Nucleus accumbens (tissue), 56 donors: ENCODE measurements around the gene ZNF212.
A peak's percentile ranks its signal among the peaks of the same experiment; 100 is the strongest.

Source experiments
- DNase-seq, 56 donors: peaks; one replicate each; lab custom pipeline; 2025; lab: John Stamatoyannopoulos, UW

ZNF212 gene

GRCh38 chr7:149239345-149240143 lies at the start of gene ZNF212:
TSS of gene ZNF212 (plus strand) at chr7:149239651. CDS start at chr7:149239779, 128 bp downstream.
- DNase-seq: peak in 55 of 56 donors; percentile 44 to 93 (median 82)

DNA sequence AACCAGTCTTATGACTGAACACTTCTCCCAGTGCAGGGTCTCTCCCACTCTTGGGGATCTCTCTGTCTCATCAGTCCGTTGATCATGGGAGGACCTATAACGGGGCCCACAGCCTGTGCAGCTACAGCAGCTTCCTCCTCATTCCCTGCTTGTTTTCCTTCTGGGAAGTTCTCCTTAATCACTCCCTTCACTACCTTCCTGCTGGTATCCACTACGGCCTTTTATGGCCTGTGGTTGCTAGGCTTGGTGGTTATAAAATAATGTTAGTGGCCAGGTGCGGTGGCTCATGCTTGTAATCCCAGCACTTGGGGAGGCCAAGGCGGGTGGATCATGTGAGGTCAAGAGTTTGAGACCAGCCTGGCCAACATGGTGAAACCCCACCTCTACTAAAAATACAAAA lies 47.6 kb upstream of the ZNF212 start:
- no peak for DNase-seq

DNA sequence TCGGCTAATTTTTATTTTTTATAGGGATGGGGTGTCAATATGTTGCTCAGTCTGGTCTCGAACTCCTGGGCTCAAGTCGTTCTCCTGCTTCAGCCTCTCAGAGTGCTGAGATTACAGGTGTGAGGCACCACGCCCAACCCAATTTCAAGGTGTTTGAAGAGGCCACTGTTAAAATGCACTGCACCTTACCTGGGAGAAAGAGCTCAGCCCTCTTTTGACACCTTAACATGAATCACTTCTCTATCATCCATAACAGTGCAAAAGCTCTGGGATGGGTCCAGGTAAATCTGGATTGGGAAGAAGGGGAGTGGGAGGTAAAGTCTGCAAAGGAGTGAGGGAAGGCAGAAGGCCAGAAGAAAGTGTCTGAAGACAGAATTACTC lies 44.7 kb upstream of the ZNF212 start:
- DNase-seq: no peak

DNA sequence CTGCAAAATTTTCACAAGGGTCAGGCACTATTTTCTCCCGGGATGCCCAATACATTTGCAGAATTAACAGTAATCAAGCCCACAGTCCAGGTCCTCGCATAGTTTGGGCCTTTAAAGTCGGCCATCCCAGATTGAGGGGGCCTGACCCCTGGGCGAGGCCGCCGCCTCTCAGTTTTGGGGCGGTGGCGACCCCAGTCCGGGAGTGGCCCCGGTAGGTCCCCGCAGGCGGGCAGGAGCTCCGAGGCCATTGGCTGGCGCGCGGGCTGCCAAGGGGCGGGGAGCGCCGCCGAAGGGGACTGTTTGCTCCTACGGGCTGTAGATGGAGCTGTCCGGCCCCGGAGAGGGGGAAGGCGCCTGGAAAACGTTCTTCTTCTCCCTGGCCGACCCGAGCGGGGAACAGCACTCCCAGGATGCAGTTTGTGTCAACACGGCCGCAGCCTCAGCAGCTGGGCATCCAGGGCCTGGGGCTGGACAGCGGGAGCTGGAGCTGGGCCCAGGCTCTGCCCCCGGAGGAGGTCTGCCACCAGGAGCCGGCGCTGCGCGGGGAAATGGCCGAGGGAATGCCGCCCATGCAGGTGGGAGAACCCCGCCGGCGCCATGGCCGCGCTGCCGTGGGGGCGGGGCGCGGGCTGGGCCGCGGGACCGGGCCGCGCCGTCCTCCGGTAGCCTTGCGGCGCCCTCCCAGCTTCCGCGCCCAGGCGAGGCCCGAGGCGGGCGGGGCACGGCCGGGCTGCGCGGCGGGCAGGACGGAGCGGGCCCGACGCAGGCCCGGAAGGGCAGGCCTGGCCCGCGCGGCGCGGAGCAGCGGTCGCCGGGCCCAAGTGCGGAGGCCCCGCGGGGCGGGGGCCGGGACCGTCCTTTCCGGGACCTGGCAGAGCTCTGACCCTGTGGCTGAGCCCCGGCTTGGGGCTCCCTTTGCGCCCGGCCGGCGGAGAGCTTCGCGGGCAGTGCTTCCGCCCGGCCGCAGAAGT lies 44.0 kb upstream of the ZNF212 start, which contains the start of gene ZNF282:
Gene ZNF282, plus strand, starts transcription at position 367 of the 971 bp plus-strand sequence. Its CDS starts 44 bp downstream, at position 411.
- DNase-seq: peak in 55 of 56 donors; percentile 33 to 91 (median 79)

- DNase-seq: peak in 6 of 56 donors; percentile 2 to 40 (median 8)
These were observed 43.2 kb upstream of the ZNF212 start for GRCh38 chr7:149196151-149196704.

- DNase-seq: no peak
These were observed 42.7 kb upstream of the ZNF212 start for GRCh38 chr7:149196705-149197171.

DNA sequence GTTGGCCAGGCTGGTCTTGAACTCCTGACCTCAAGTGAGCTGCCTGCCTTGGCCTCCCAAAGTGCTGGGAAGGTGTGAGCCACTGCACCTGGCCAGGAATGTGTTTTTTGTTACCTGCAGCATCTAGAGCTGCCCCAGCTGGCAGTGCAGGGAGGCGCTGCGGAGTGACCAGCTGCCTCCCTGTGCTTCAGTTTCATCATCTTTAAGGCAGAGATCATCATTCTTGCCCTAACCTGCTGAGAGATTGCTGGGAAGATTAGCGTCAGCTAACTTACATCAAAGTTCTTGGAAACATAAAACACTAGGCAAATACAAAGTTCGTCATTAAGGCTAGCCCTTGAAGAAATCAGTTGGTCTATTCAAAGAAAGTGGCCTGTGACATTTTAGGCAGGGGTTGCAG lies 41.8 kb upstream of the ZNF212 start:
- no peak for DNase-seq

DNA sequence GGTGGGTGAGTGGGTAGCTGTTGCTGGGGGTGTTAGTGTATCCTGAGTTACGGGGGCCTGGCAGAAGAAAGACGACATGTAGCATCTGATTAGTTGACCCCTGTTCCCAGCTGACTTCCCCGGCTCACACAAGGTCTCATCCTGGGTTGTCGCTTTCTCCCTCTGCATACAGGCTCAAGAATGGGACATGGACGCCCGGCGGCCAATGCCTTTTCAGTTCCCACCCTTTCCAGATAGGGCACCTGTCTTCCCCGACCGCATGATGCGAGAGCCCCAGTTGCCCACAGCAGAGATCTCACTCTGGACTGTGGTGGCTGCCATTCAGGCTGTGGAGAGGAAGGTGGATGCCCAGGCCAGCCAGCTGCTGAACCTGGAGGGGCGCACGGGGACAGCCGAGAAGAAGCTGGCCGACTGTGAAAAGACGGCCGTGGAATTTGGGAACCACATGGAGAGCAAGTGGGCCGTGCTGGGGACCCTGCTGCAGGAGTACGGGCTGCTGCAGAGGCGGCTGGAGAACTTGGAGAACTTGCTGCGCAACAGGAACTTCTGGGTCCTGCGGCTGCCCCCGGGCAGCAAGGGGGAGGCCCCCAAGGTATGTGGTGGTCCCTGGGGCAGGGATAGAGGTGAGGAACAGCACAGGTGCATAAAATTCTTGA lies 41.2 kb upstream of the ZNF212 start:
- DNase-seq: no peak

GRCh38 chr7:149199234-149199995 lies 40.0 kb upstream of the ZNF212 start:
- no peak for DNase-seq

- DNase-seq: no peak
These were observed 36.6 kb upstream of the ZNF212 start for GRCh38 chr7:149202831-149203231.

DNA sequence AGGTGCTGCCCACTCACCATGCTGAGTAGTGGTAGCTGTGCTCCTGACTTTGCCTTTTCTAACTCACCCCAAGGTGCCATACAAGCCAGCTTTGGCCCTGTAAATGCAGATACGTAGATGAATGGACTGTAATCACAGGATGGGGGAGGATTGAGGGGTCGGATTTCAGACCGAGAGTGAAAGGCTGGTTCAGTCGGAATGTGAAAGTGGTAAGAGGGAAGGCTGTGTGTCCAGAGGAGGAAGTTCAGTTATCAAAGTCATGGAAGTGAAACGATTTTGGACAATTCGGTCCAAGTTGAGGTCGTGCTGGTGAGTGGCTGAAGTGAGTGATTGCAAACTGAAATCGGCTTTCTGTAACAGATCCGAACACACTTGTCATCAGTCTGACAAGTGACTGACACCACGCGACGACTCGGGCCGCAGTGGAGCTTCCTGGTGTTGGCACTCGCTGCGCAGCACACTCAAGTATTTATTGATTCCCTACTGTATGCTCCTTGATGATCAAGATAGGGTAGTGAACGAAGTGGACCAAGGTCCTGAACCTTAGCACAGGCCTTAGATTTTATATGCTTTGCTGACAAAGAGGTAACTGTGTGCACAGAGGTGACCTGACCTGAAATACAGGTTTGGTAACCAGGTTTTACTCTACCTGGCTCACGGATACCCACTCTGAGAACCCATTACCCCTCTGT lies 33.6 kb upstream of the ZNF212 start:
- DNase-seq: no peak

DNA sequence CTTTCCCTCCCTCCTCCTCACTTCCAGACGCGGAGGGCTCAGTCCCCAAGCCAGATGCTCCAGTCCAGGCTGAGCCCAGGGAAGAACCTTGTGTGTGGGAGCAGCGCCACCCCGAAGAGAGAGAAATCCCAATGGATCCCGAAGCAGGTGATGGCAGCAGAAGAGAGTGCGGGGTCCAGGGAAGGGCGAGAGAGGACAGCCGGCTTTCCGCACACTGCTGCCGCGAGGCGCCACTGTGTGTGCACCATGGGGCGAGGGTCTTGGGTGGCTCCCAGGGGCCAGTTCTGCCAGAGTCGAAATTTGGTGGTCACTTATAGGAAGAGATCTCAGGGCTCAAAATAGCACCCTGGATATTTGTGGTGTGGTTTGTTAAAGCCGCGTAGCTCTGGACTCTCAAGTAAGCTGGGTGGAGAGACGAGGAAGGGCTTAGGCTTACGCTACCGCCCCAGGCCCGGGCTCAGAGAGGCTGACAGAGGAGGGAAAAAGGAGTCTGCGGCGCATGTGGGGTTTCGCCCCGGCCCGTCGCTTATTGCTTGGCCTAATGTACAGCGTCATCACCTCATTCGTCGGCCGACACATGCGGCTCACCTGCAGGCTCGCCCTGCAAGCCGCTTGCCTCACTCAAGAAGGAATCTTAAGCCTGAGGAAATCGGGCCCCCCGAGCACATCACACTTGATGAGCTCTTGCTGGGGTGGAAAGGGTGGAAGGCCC lies 32.0 kb upstream of the ZNF212 start:
- no peak for DNase-seq

GRCh38 chr7:149209518-149210269 lies 29.8 kb upstream of the ZNF212 start:
- DNase-seq: peak in 5 of 56 donors; percentile 2 to 13 (median 11)

GRCh38 chr7:149210551-149210950 lies 28.9 kb upstream of the ZNF212 start:
- no peak for DNase-seq

DNA sequence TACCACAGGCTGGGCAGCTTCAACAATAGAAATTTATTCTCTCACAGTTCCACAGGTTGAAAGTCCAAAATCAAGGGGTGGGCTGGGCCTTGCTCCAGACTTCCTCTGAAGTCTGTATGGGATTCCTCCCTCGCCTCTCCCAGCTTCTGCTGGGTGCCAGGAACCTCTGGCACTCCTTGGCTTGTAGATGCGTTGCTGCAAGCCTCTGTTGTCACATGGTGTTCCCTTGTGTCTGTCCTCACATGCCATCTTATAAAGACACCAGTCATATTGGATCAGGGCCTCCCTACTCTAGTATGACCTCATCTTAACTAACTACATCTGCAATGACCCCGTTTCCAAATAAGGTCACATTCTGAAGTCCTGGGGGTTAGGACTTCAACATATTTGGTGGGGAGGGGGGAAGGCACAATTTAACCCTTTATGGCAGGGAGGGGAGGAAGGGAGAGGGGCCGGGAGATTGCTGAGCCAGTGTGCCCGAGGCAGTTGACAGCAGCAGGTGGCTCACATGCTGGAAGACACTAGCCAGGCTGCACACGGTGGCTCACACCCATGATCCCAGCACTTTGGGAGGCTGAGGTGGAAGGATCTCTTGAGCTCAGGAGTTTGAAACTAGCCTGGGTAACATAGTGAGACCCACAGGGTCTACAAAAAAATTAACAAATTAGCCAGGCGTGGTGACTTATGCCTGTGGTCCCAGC lies 25.3 kb upstream of the ZNF212 start:
- DNase-seq: no peak

GRCh38 chr7:149216402-149216801 lies 23.0 kb upstream of the ZNF212 start:
- DNase-seq: no peak

GRCh38 chr7:149217570-149217969 lies 21.9 kb upstream of the ZNF212 start:
- DNase-seq: no peak
